HepG2 (cell line): ENCODE results near the gene NT5C3B. TPM values are rescaled to one million over a fixed set of nuclear protein-coding genes. Genes with fewer than 3 reads are reported as not detected.

Experiments used
- ATM ChIP-seq: fragments of 450-650 bp; IDR thresholded peaks from 2 replicates; pipeline ENCODE4 v1.7.1; 2017; ENCODE audit warnings: mild to moderate bottlenecking, borderline replicate concordance
- DPF2 ChIP-seq: sonication (generic); formaldehyde crosslinking; IDR thresholded peaks from 2 replicates; pipeline ENCODE4 v1.4.0; 2020; ENCODE audit warnings: mild to moderate bottlenecking, low read depth, missing genetic modification reagents, borderline replicate concordance
- GATAD2A ChIP-seq: IDR thresholded peaks from 2 replicates; pipeline ENCODE4 v1.6.1; 2016
- HNRNPLL ChIP-seq: fragments of 200-400 bp; formaldehyde crosslinking; IDR thresholded peaks from 2 replicates; pipeline ENCODE4 v1.6.1; 2017; ENCODE audit warnings: mild to moderate bottlenecking, low read depth, low read length; ENCODE audit not compliant: poor library complexity, severe bottlenecking
- JUN ChIP-seq: sonication (generic); formaldehyde crosslinking; IDR thresholded peaks from 2 replicates; pipeline ENCODE4 v1.4.0; 2020; ENCODE audit warnings: mild to moderate bottlenecking, missing genetic modification reagents
- MATR3 ChIP-seq: sonication (generic); formaldehyde crosslinking; IDR thresholded peaks from 2 replicates; pipeline ENCODE4 v1.4.0; 2020; ENCODE audit warnings: missing genetic modification reagents
- MED1 ChIP-seq: sonication (generic); formaldehyde crosslinking; IDR thresholded peaks from 2 replicates; pipeline ENCODE4 v1.4.0; 2020; ENCODE audit warnings: missing genetic modification reagents
- MYC ChIP-seq: sonication (generic); formaldehyde crosslinking; IDR thresholded peaks from 2 replicates; pipeline ENCODE4 v1.9.0; 2021; ENCODE audit warnings: missing genetic modification reagents, borderline replicate concordance
- MYNN ChIP-seq: sonication (generic); formaldehyde crosslinking; IDR thresholded peaks from 2 replicates; pipeline ENCODE4 v1.4.0; 2020; ENCODE audit warnings: mild to moderate bottlenecking, low read depth, missing genetic modification reagents
- NFE2L2 ChIP-seq: fragments of 150-350 bp; IDR thresholded peaks from 2 replicates; pipeline ENCODE4 v1.6.1; 2014; ENCODE audit warnings: low read length
- PRDM10 ChIP-seq: sonication (generic); formaldehyde crosslinking; IDR thresholded peaks from 2 replicates; pipeline ENCODE4 v1.4.0; 2020; ENCODE audit warnings: low read depth, missing genetic modification reagents
- RARG ChIP-seq: sonication (generic); formaldehyde crosslinking; IDR thresholded peaks from 2 replicates; pipeline ENCODE4 v1.4.0; 2020; ENCODE audit warnings: low read depth, mild to moderate bottlenecking, missing genetic modification reagents
- SRSF9 ChIP-seq: fragments of 200-400 bp; formaldehyde crosslinking; IDR thresholded peaks from 2 replicates; pipeline ENCODE4 v1.6.1; 2018; ENCODE audit warnings: borderline replicate concordance, mild to moderate bottlenecking, low read depth, low read length; ENCODE audit not compliant: insufficient read depth, poor library complexity, severe bottlenecking
- TBX3 ChIP-seq: fragments of 450-650 bp; IDR thresholded peaks from 2 replicates; pipeline ENCODE4 v1.6.1; 2017; ENCODE audit warnings: antibody characterized with exemption, mild to moderate bottlenecking, inconsistent platforms, borderline replicate concordance
- ZBTB21 ChIP-seq: sonication (generic); formaldehyde crosslinking; IDR thresholded peaks from 2 replicates; pipeline ENCODE4 v1.4.0; 2020; ENCODE audit warnings: missing genetic modification reagents
- ZNF430 ChIP-seq: sonication (generic); formaldehyde crosslinking; IDR thresholded peaks from 2 replicates; pipeline ENCODE4 v1.9.0; 2021; ENCODE audit warnings: mild to moderate bottlenecking, missing genetic modification reagents
- ZNF556 ChIP-seq: sonication (generic); formaldehyde crosslinking; IDR thresholded peaks from 2 replicates; pipeline ENCODE4 v1.4.0; 2020; ENCODE audit warnings: mild to moderate bottlenecking, missing genetic modification reagents, borderline replicate concordance
- ZNF674 ChIP-seq: sonication (generic); formaldehyde crosslinking; IDR thresholded peaks from 2 replicates; pipeline ENCODE4 v1.5.0; 2020; ENCODE audit warnings: low read depth, mild to moderate bottlenecking, missing genetic modification reagents
- ZNF740 ChIP-seq: sonication (generic); formaldehyde crosslinking; IDR thresholded peaks from 2 replicates; pipeline ENCODE4 v1.4.0; 2020; ENCODE audit warnings: missing genetic modification reagents
- polyA plus RNA-seq, 8 experiments: library from polyadenylated mRNA; depleted of rRNA in 3 of 8; stranded (reverse) in 7 of 8; unstranded in 1 of 8; fragments of >200 nt; fragmentation: Illumina TruSeq in 4 of 8; extraction: Trizol in 4 of 8; gene quantifications; 2 replicates each; pipeline versions ENCODE4 v1.2.1 to v1.2.3, GENCODE V29; 2011 to 2016; ENCODE audit warnings: low read depth in 4 of 8, missing spikeins in 1 of 8, mixed read lengths in 1 of 8; ENCODE audit not compliant: insufficient read depth in 1 of 8
- total RNA-seq, 5 experiments: library from RNA; depleted of rRNA; stranded (reverse); fragments of >200 nt; fragmentation: Illumina TruSeq; extraction: Trizol; gene quantifications; 2 replicates each; pipeline ENCODE4 v1.2.3, GENCODE V29; 2016; ENCODE audit warnings: low read depth in 1 of 5
- TF ChIP-seq, protein P1 (sequence below): sonication (generic); formaldehyde crosslinking; IDR thresholded peaks from 2 replicates; pipeline ENCODE4 v1.4.0; 2020; ENCODE audit warnings: mild to moderate bottlenecking, low read depth, missing genetic modification reagents
- TF ChIP-seq, protein P2 (sequence below): sonication (generic); formaldehyde crosslinking; IDR thresholded peaks from 2 replicates; pipeline ENCODE4 v1.8.1; 2023; ENCODE audit warnings: missing genetic modification reagents, mild to moderate bottlenecking, borderline replicate concordance
- TF ChIP-seq, protein P3 (sequence below): IDR thresholded peaks from 2 replicates; pipeline ENCODE4 v1.6.1; 2012; ENCODE audit warnings: low read depth, low read length, improper control_type of control experiment

NT5C3B gene
- total and polyA plus RNA-seq, 2 of the 13 experiments (the other 11 are each of a cell fraction or from before 2014, with no cell fraction given), result 104 to 126 TPM

GRCh38 chr17:41811549-41812380 lies 24.3 kb downstream of the NT5C3B start, which contains the start of gene P3H4 (continued):
- TF ChIP-seq ATM, result no peak
- TF ChIP-seq, protein P1, sequence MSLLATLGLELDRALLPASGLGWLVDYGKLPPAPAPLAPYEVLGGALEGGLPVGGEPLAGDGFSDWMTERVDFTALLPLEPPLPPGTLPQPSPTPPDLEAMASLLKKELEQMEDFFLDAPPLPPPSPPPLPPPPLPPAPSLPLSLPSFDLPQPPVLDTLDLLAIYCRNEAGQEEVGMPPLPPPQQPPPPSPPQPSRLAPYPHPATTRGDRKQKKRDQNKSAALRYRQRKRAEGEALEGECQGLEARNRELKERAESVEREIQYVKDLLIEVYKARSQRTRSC, result no peak
- no peak for TF ChIP-seq TBX3
- no peak; the same call in 1 of the 2 replicates for TF ChIP-seq ZNF740 (CRISPR knock-in tag)
- TF ChIP-seq PRDM10 (CRISPR knock-in tag), result no peak
- no peak for TF ChIP-seq GATAD2A (CRISPR knock-in tag)
- 0 out of 2 replicates have a peak, but pooled peaks have one; percentile 26 for TF ChIP-seq JUN
- TF ChIP-seq, protein P2, sequence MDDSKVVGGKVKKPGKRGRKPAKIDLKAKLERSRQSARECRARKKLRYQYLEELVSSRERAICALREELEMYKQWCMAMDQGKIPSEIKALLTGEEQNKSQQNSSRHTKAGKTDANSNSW (CRISPR knock-in tag), result 0 out of 2 replicates have a peak, but pooled peaks have one; percentile 71
- peak; percentile 60 for TF ChIP-seq MED1 (CRISPR knock-in tag)
- TF ChIP-seq, protein P3, sequence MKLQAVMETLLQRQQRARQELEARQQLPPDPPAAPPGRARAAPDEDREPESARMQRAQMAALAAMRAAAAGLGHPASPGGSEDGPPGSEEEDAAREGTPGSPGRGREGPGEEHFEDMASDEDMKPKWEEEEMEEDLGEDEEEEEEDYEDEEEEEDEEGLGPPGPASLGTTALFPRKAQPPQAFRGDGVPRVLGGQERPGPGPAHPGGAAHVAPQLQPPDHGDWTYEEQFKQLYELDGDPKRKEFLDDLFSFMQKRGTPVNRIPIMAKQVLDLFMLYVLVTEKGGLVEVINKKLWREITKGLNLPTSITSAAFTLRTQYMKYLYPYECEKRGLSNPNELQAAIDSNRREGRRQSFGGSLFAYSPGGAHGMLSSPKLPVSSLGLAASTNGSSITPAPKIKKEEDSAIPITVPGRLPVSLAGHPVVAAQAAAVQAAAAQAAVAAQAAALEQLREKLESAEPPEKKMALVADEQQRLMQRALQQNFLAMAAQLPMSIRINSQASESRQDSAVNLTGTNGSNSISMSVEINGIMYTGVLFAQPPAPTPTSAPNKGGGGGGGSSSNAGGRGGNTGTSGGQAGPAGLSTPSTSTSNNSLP, result no peak
- TF ChIP-seq ZNF430, result peak; percentile 78; the same call in 1 of the 2 replicates
- TF ChIP-seq HNRNPLL, result peak; percentile 76
- peak; percentile 89 for TF ChIP-seq ZNF556
- no peak for TF ChIP-seq MATR3
- no peak for TF ChIP-seq ZBTB21 (CRISPR knock-in tag)
- TF ChIP-seq MYNN, result no peak
- no peak for TF ChIP-seq RARG (CRISPR knock-in tag)
- no peak for TF ChIP-seq NFE2L2
- TF ChIP-seq ZNF674 (CRISPR knock-in tag), result peak; percentile 62; the same call in 1 of the 2 replicates
- no peak for TF ChIP-seq SRSF9
- TF ChIP-seq MYC (CRISPR knock-in tag), result peak; percentile 89
- no peak for TF ChIP-seq DPF2 (CRISPR knock-in tag)
